MCF 10A (cell line): ENCODE results near the gene TRIM41. TPM values are rescaled to one million over a fixed set of nuclear protein-coding genes. Genes with fewer than 3 reads are reported as not detected.
A peak's percentile ranks its signal among the peaks of the same experiment; 100 is the strongest.

Experiments used
- BruUV-seq: library from RNA; stranded (reverse); fragments of 400-500 nt; replicated peaks from 2 replicates; lab custom pipeline; 2021; lab: Mats Ljungman, UMichigan
- CTCF ChIA-PET: fragments of 300-600 bp; sonication (Branson Sonifier 250); formaldehyde crosslinking; extraction: SDS; loops from one replicate; lab custom pipeline; 2021; ENCODE audit warnings: antibody characterized with exemption, inconsistent platforms; lab: Yijun Ruan, JAX
- POLR2A ChIA-PET: fragments of 300-600, 350-650 bp; sonication (Branson Sonifier 250); formaldehyde crosslinking; extraction: SDS; loops from one replicate; lab custom pipeline; 2020; ENCODE audit warnings: antibody characterized with exemption, inconsistent platforms; lab: Yijun Ruan, JAX
- DNase-seq: peaks from one replicate; pipeline ENCODE4 v3.0.0-alpha.2; 2018; ENCODE audit not compliant: unreplicated experiment
- H3K27ac Mint-ChIP-seq: one replicate; pipeline ENCODE4 v1.8.0; 2022; ENCODE audit warnings: mild to moderate bottlenecking, low read depth, mixed read lengths; ENCODE audit not compliant: unreplicated experiment
- H3K27me3 Mint-ChIP-seq: one replicate; pipeline ENCODE4 v1.8.0; 2022; ENCODE audit warnings: mixed read lengths; ENCODE audit not compliant: insufficient read depth, unreplicated experiment
- H3K36me3 Mint-ChIP-seq: one replicate; pipeline ENCODE4 v1.8.0; 2022; ENCODE audit warnings: mild to moderate bottlenecking, moderate library complexity, mixed read lengths; ENCODE audit not compliant: insufficient read depth, unreplicated experiment
- H3K4me1 Mint-ChIP-seq: one replicate; pipeline ENCODE4 v1.8.0; 2022; ENCODE audit warnings: mixed read lengths; ENCODE audit not compliant: insufficient read depth, unreplicated experiment
- H3K4me3 Mint-ChIP-seq: one replicate; pipeline ENCODE4 v1.8.0; 2022; ENCODE audit warnings: mild to moderate bottlenecking, moderate library complexity, mixed read lengths; ENCODE audit not compliant: unreplicated experiment
- H3K9me3 Mint-ChIP-seq: one replicate; pipeline ENCODE4 v1.8.0; 2022; ENCODE audit warnings: mixed read lengths; ENCODE audit not compliant: unreplicated experiment
- intact Hi-C: fragments of 100-400 bp; cut with micrococcal nuclease; formaldehyde crosslinking; loops from 2 replicates; pipeline ENCODE4 v1.14.1; 2022
- total RNA-seq: library from RNA; stranded (reverse); gene quantifications from 2 replicates; pipeline ENCODE4 v1.2.3, GENCODE V29; 2022
- TF ChIP-seq, protein P1 (sequence below): fragments of 200-600 bp; IDR thresholded peaks from one replicate; pipeline ENCODE4 v1.8.0; 2022; ENCODE audit warnings: antibody characterized with exemption, mild to moderate bottlenecking; ENCODE audit not compliant: unreplicated experiment

The TRIM41 gene
- total RNA-seq, 1 experiment from 2014 or later = 49.4 TPM

DNA sequence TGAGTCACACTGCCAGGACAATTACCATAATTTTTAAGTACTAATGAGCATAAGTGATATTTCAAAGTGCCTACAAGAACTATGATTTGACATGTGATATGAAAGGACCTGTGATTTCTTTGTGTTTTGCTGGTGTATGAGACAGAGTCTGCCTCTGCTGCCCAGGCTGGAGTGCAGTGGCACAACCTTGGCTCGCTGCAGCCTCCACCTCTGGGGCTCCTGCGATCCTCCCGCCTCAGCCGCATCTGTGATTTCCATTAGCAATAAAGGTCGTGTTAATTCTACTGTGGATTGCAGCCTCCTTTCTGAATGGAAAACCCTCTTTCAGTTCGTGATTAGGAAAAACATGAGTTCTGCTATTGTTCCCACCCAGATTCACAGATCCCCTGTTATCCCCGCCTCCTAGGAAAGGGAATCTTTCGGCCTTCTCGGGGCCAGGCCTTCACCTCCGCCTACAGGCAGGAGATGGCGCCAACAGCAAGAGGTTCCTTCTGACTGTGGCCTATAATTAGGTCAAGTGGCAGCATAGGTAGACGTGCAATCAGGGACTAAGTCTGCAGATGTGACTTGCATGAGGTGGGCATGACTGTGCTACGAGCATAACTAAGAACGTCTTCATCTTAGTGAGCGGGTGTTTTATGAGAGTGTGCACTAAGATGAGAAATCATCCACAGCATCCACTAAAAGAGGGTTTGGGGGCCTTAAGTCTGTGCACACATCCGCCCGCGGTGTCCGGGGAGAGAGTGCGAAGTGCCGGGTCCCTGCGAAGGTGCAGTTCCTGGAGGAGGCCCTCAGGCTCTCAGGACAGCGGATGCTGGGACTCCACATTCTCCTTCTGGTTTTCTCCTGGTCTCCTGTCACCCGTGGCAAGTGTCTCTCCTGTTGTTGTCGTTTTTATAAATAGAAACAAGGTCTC is 41.2 kb upstream of the TRIM41 start:
- Mint-ChIP-seq H3K4me3 (peak overlapping the region; percentile 3), H3K9me3 (no peaks in the 10 kb centered on the region), H3K36me3 (no peaks in the 10 kb centered on the region), H3K4me1 (peaks cover 12% of the 10 kb centered on the region), H3K27ac (no peak overlapping the region), H3K27me3 (no peaks in the 10 kb centered on the region)
- TF ChIP-seq, protein P1, sequence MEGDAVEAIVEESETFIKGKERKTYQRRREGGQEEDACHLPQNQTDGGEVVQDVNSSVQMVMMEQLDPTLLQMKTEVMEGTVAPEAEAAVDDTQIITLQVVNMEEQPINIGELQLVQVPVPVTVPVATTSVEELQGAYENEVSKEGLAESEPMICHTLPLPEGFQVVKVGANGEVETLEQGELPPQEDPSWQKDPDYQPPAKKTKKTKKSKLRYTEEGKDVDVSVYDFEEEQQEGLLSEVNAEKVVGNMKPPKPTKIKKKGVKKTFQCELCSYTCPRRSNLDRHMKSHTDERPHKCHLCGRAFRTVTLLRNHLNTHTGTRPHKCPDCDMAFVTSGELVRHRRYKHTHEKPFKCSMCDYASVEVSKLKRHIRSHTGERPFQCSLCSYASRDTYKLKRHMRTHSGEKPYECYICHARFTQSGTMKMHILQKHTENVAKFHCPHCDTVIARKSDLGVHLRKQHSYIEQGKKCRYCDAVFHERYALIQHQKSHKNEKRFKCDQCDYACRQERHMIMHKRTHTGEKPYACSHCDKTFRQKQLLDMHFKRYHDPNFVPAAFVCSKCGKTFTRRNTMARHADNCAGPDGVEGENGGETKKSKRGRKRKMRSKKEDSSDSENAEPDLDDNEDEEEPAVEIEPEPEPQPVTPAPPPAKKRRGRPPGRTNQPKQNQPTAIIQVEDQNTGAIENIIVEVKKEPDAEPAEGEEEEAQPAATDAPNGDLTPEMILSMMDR = peak; percentile 95
- BruUV-seq = no TSS peak
- DNase-seq = peak; percentile 89
- CTCF ChIA-PET = interaction anchor here (0.6 to 1.6 kb wide), 12 partner anchors 9 to 307 kb away, joined by 3 to 11 read pairs (median 3); no protein-coding TSS in a partner anchor
- intact Hi-C loops = loop anchor here (1.0 to 10.0 kb wide), 5 partner anchors 23 to 398 kb away; partner anchors contain the start of gene ZFP62
- POLR2A ChIA-PET = no interaction called here

DNA sequence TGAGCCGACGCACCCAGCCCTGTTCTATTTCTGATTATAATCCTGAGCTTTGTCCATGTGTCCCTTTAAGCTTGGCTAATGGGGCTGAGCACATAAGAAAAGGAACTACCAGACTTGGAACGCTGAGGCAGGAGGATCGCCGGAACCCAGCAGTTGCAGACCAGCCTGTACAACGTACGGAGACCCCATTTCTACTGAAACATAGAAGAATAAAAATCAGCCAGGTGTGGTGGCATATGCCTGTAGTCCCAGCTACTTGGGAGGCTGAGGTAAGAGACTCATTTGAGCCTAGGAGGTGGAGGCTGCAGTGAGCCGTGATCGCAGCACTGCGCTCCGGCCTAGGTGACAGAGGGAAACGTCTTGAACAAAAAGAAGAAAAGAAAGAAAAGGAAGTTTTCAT is 40.4 kb upstream of the TRIM41 start:
- intact Hi-C loops = loop anchor here (1.0 to 10.0 kb wide), 5 partner anchors 23 to 398 kb away; partner anchors contain the start of gene ZFP62
- Mint-ChIP-seq H3K9me3 (no peaks in the 10 kb centered on the region), H3K36me3 (peaks cover 5% of the 10 kb centered on the region), H3K27ac (no peak overlapping the region), H3K27me3 (no peaks in the 10 kb centered on the region), H3K4me1 (peaks cover 12% of the 10 kb centered on the region), H3K4me3 (peak overlapping the region; percentile 53)
- BruUV-seq = no TSS peak
- TF ChIP-seq, protein P1 = no peak
- ChIA-PET CTCF (interaction anchor here (0.6 to 1.6 kb wide), 7 partner anchors 10 to 308 kb away, joined by 3 to 4 read pairs (median 3); no protein-coding TSS in a partner anchor), POLR2A (no interaction called here)
- DNase-seq = no peak

DNA sequence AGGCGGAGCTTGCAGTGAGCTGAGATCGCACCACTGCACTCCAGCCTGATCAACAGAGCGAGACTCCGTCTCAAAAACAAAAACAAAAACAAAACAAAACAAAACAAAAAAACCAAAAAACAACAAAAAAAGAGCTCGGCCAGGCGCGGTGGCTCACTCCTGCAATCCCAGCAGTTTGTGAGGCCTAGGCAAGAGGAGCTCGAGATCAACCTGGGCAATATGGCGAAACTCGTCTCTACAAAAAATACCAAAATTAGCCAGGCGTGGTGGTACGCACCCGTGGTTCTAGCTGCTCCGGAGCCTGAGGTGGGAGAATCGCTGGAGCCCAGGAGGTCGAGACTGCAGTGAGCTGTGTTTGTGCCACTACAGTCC is 38.2 kb upstream of the TRIM41 start:
- H3K27me3 Mint-ChIP-seq = no peaks in the 10 kb centered on the region
- DNase-seq = no peak
- intact Hi-C loops = loop anchor here (5.0 to 10.0 kb wide), 3 partner anchors 32 to 383 kb away; partner anchors contain the start of genes MGAT1 and ZFP62
- peaks cover 12% of the 10 kb centered on the region for H3K4me1 Mint-ChIP-seq
- no TSS peak for BruUV-seq
- TF ChIP-seq, protein P1 = no peak
- peaks cover 26% of the 10 kb centered on the region for H3K36me3 Mint-ChIP-seq
- H3K9me3 Mint-ChIP-seq = no peaks in the 10 kb centered on the region
- CTCF ChIA-PET = interaction anchor here (0.6 to 2.1 kb wide), 34 partner anchors 10 to 411 kb away, joined by 3 to 15 read pairs (median 4); partner anchors contain the start of genes TRIM41, TRIM7 and ZFP62
- peak overlapping the region; percentile 94 for H3K27ac Mint-ChIP-seq
- POLR2A ChIA-PET = interaction anchor here (0.5 to 2.6 kb wide), 24 partner anchors 10 to 1109 kb away, joined by 3 to 25 read pairs (median 6); partner anchors contain the start of genes MGAT1, RACK1, TRIM41 and TRIM52
- H3K4me3 Mint-ChIP-seq = peak overlapping the region; percentile 81

DNA sequence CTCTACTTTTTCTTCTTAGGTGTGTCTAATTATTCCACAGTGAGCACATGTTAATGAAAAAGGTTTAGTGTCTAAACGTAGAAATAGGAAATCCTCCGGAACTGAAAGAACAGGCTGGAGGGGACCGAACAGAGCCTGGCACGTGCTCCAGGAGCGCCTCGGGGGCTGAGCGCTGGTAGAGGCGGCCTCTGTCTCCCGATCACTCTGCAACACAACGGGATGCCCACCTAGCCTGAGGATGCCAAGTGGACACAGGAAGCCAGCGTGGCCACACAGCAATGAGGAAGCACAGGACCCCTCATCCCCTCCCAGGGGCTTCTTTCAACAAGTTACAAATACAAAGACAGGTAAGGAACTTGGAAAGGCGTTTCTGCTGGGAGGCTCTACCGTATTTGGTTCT is 37.5 kb upstream of the TRIM41 start:
- Mint-ChIP-seq H3K27me3 (no peaks in the 10 kb centered on the region), H3K4me3 (no peak overlapping the region), H3K9me3 (no peaks in the 10 kb centered on the region), H3K36me3 (peaks cover 26% of the 10 kb centered on the region), H3K4me1 (peaks cover 12% of the 10 kb centered on the region), H3K27ac (no peak overlapping the region)
- intact Hi-C loops = loop anchor here (5.0 to 10.0 kb wide), 2 partner anchors 321 to 383 kb away; partner anchors contain the start of genes MGAT1 and ZFP62
- TF ChIP-seq, protein P1 = no peak
- no peak for DNase-seq
- POLR2A ChIA-PET = interaction anchor here (0.6 to 2.6 kb wide), 17 partner anchors 11 to 1110 kb away, joined by 3 to 25 read pairs (median 9); partner anchors contain the start of genes RACK1, TRIM41, TRIM52 and TRIM7
- BruUV-seq = no TSS peak
- CTCF ChIA-PET = interaction anchor here (0.6 to 2.1 kb wide), 14 partner anchors 13 to 412 kb away, joined by 3 to 15 read pairs (median 5); partner anchors contain the start of genes TRIM41 and TRIM7
